IPS-15b (cell line): ENCODE data around the gene FHL3.
A peak's percentile ranks its signal among the peaks of the same experiment; 100 is the strongest.

Source experiments
- H3K27me3 ChIP-seq: one replicate; pipeline ENCODE4 v1.6.1; 2013; ENCODE audit warnings: low read length; ENCODE audit not compliant: control insufficient read depth, insufficient read depth
- H3K36me3 ChIP-seq: one replicate; pipeline ENCODE4 v1.6.1; 2013; ENCODE audit warnings: low read length; ENCODE audit not compliant: control insufficient read depth, insufficient read depth
- H3K4me1 ChIP-seq: one replicate; pipeline ENCODE4 v1.6.1; 2013; ENCODE audit warnings: mild to moderate bottlenecking, low read length; ENCODE audit not compliant: control insufficient read depth, insufficient read depth
- H3K4me3 ChIP-seq: one replicate; pipeline ENCODE4 v1.5.1; 2013; ENCODE audit warnings: low read depth, low read length
- H3K9ac ChIP-seq: one replicate; pipeline ENCODE4 v1.6.1; 2013; ENCODE audit warnings: low read depth, mild to moderate bottlenecking, low read length
- H3K9me3 ChIP-seq: one replicate; pipeline ENCODE4 v1.6.1; 2013; ENCODE audit warnings: mild to moderate bottlenecking, low read length; ENCODE audit not compliant: control insufficient read depth, insufficient read depth

Gene FHL3

GRCh38 chr1:38029685-38030511 lies 24.6 kb upstream of the FHL3 start:
- Histone ChIP-seq H3K4me1 (peaks cover 23% of the 10 kb centered on the region), H3K4me3 (peak overlapping the region; percentile 0), H3K9ac (peak overlapping the region; percentile 55), H3K9me3 (no peaks in the 10 kb centered on the region), H3K27me3 (no peaks in the 10 kb centered on the region), H3K36me3 (peaks cover 19% of the 10 kb centered on the region)

- Histone ChIP-seq H3K4me1 (peaks cover 23% of the 10 kb centered on the region), H3K9ac (peak overlapping the region; percentile 55), H3K36me3 (peaks cover 21% of the 10 kb centered on the region), H3K27me3 (no peaks in the 10 kb centered on the region), H3K9me3 (no peaks in the 10 kb centered on the region), H3K4me3 (peak overlapping the region; percentile 0)
These were observed 23.9 kb upstream of the FHL3 start for GRCh38 chr1:38029081-38029681.

GRCh38 chr1:38028671-38029070 lies 23.4 kb upstream of the FHL3 start:
- Histone ChIP-seq H3K4me1 (peaks cover 23% of the 10 kb centered on the region), H3K4me3 (no peak overlapping the region), H3K27me3 (no peaks in the 10 kb centered on the region), H3K9ac (no peak overlapping the region), H3K9me3 (no peaks in the 10 kb centered on the region), H3K36me3 (peaks cover 26% of the 10 kb centered on the region)

- Histone ChIP-seq H3K4me1 (peaks cover 23% of the 10 kb centered on the region), H3K4me3 (no peak overlapping the region), H3K9me3 (no peaks in the 10 kb centered on the region), H3K36me3 (peaks cover 31% of the 10 kb centered on the region), H3K9ac (no peak overlapping the region), H3K27me3 (no peaks in the 10 kb centered on the region)
These were observed 22.8 kb upstream of the FHL3 start for GRCh38 chr1:38028105-38028591.

GRCh38 chr1:38027201-38028104 lies 22.1 kb upstream of the FHL3 start:
- peak overlapping the region; percentile 37 for H3K9ac ChIP-seq
- peaks cover 23% of the 10 kb centered on the region for H3K4me1 ChIP-seq
- H3K27me3 ChIP-seq = no peaks in the 10 kb centered on the region
- no peak overlapping the region for H3K4me3 ChIP-seq
- no peaks in the 10 kb centered on the region for H3K9me3 ChIP-seq
- H3K36me3 ChIP-seq = peaks cover 35% of the 10 kb centered on the region

GRCh38 chr1:38026592-38027200 lies 21.4 kb upstream of the FHL3 start:
- H3K4me1 ChIP-seq = peaks cover 23% of the 10 kb centered on the region
- no peak overlapping the region for H3K9ac ChIP-seq
- H3K4me3 ChIP-seq = no peak overlapping the region
- no peaks in the 10 kb centered on the region for H3K27me3 ChIP-seq
- no peaks in the 10 kb centered on the region for H3K9me3 ChIP-seq
- peaks cover 34% of the 10 kb centered on the region for H3K36me3 ChIP-seq

GRCh38 chr1:38025664-38026063 lies 20.4 kb upstream of the FHL3 start:
- H3K4me1 ChIP-seq = peaks cover 23% of the 10 kb centered on the region
- H3K36me3 ChIP-seq = peaks cover 35% of the 10 kb centered on the region
- H3K27me3 ChIP-seq = no peaks in the 10 kb centered on the region
- no peak overlapping the region for H3K4me3 ChIP-seq
- no peak overlapping the region for H3K9ac ChIP-seq
- H3K9me3 ChIP-seq = no peaks in the 10 kb centered on the region

- peaks cover 23% of the 10 kb centered on the region for H3K4me1 ChIP-seq
These were observed 19.9 kb upstream of the FHL3 start for GRCh38 chr1:38025233-38025632.

GRCh38 chr1:38022810-38023209 lies 17.5 kb upstream of the FHL3 start:
- no peaks in the 10 kb centered on the region for H3K27me3 ChIP-seq
- peaks cover 45% of the 10 kb centered on the region for H3K36me3 ChIP-seq
- no peak overlapping the region for H3K9ac ChIP-seq
- H3K4me3 ChIP-seq = no peak overlapping the region
- H3K4me1 ChIP-seq = peaks cover 6% of the 10 kb centered on the region
- H3K9me3 ChIP-seq = no peaks in the 10 kb centered on the region

More at GRCh38 chr1:38025233-38025632, 19.9 kb upstream of the FHL3 start:
- Histone ChIP-seq H3K36me3 (peaks cover 39% of the 10 kb centered on the region), H3K27me3 (no peaks in the 10 kb centered on the region), H3K4me3 (no peak overlapping the region), H3K9ac (no peak overlapping the region), H3K9me3 (no peaks in the 10 kb centered on the region)

- no peak overlapping the region for H3K9ac ChIP-seq
- peaks cover 46% of the 10 kb centered on the region for H3K36me3 ChIP-seq
These were observed 16.7 kb upstream of the FHL3 start for GRCh38 chr1:38021969-38022368.

GRCh38 chr1:38020396-38020795 lies 15.1 kb upstream of the FHL3 start:
- no peak overlapping the region for H3K4me3 ChIP-seq
- no peaks in the 10 kb centered on the region for H3K9me3 ChIP-seq
- H3K36me3 ChIP-seq = peaks cover 43% of the 10 kb centered on the region
- no peaks in the 10 kb centered on the region for H3K27me3 ChIP-seq
- no peaks in the 10 kb centered on the region for H3K4me1 ChIP-seq
- no peak overlapping the region for H3K9ac ChIP-seq

More at GRCh38 chr1:38021969-38022368, 16.7 kb upstream of the FHL3 start:
- no peaks in the 10 kb centered on the region for H3K27me3 ChIP-seq
- no peak overlapping the region for H3K4me3 ChIP-seq
- H3K9me3 ChIP-seq = no peaks in the 10 kb centered on the region
- H3K4me1 ChIP-seq = no peaks in the 10 kb centered on the region
